RWPE2 (cell line): ENCODE measurements around the gene ZNF414.
A peak's percentile ranks its signal among the peaks of the same experiment; 100 is the strongest.

Experiments used
- ATAC-seq: fragments of 200-7000 bp; cut with Tn5 transposase; 3 replicates; pipeline ENCODE4 v1.9.1; 2021; ENCODE audit warnings: low read depth
- DNase-seq: peaks from one replicate; pipeline ENCODE4 v3.0.0-alpha.2; 2020; ENCODE audit warnings: low spot score
- H3K27ac ChIP-seq: fragments of 450-650 bp; 2 replicates; pipeline ENCODE4 v1.5.1; 2017; ENCODE audit warnings: mild to moderate bottlenecking; ENCODE audit not compliant: poor library complexity, severe bottlenecking
- H3K27me3 ChIP-seq: fragments of 250-450 bp; sonication (Bioruptor Pico); 2 replicates; pipeline ENCODE4 v1.5.1; 2021; ENCODE audit warnings: mild to moderate bottlenecking, moderate library complexity; ENCODE audit not compliant: insufficient read depth, poor library complexity, severe bottlenecking
- H3K36me3 ChIP-seq: fragments of 250-450 bp; sonication (Bioruptor Pico); 2 replicates; pipeline ENCODE4 v1.5.1; 2020; ENCODE audit warnings: low read depth, mild to moderate bottlenecking, moderate library complexity
- H3K4me1 ChIP-seq: fragments of 250-450 bp; sonication (Bioruptor Pico); 2 replicates; pipeline ENCODE4 v1.5.1; 2021; ENCODE audit warnings: mild to moderate bottlenecking, moderate library complexity; ENCODE audit not compliant: insufficient read depth, poor library complexity, severe bottlenecking
- H3K4me3 ChIP-seq: fragments of 250-450 bp; sonication (Bioruptor Pico); 2 replicates; pipeline ENCODE4 v1.5.1; 2021; ENCODE audit warnings: mild to moderate bottlenecking, moderate library complexity; ENCODE audit not compliant: severe bottlenecking
- H3K9me3 ChIP-seq: fragments of 250-450 bp; sonication (Bioruptor Pico); 2 replicates; pipeline ENCODE4 v1.5.1; 2021; ENCODE audit warnings: mild to moderate bottlenecking, moderate library complexity; ENCODE audit not compliant: severe bottlenecking
- CTCF ChIP-seq: fragments of 450-650 bp; IDR thresholded peaks from one replicate; pipeline ENCODE4 v1.5.1; 2017; ENCODE audit warnings: mild to moderate bottlenecking, moderate library complexity; ENCODE audit not compliant: poor library complexity, severe bottlenecking

ZNF414 gene

GRCh38 chr19:8487137-8487851 lies 26.7 kb downstream of the ZNF414 start:
- Histone ChIP-seq H3K9me3 (no peaks in the 10 kb centered on the region), H3K27me3 (no peaks in the 10 kb centered on the region), H3K36me3 (peaks cover 67% of the 10 kb centered on the region), H3K4me1 (peaks cover 11% of the 10 kb centered on the region), H3K27ac (no peak overlapping the region), H3K4me3 (no peak overlapping the region)
- DNase-seq (no peak), ATAC-seq (no peak)
- TF ChIP-seq CTCF, result no peak

- no peak for ATAC-seq
- H3K36me3 ChIP-seq, result peaks cover 70% of the 10 kb centered on the region
Measured at GRCh38 chr19:8486661-8487136, 27.3 kb downstream of the ZNF414 start.

GRCh38 chr19:8485561-8486371 lies 28.2 kb downstream of the ZNF414 start:
- peaks cover 78% of the 10 kb centered on the region for H3K36me3 ChIP-seq
- no peak for TF ChIP-seq CTCF
- ATAC-seq, result no peak

More at GRCh38 chr19:8486661-8487136, 27.3 kb downstream of the ZNF414 start:
- no peak for TF ChIP-seq CTCF
- Histone ChIP-seq H3K4me1 (peaks cover 11% of the 10 kb centered on the region), H3K27me3 (no peaks in the 10 kb centered on the region), H3K9me3 (no peaks in the 10 kb centered on the region), H3K4me3 (no peak overlapping the region), H3K27ac (no peak overlapping the region)
- DNase-seq, result no peak

GRCh38 chr19:8484331-8484894 lies 29.6 kb downstream of the ZNF414 start:
- no peak for TF ChIP-seq CTCF
- Histone ChIP-seq H3K9me3 (no peaks in the 10 kb centered on the region), H3K27ac (no peak overlapping the region), H3K27me3 (no peaks in the 10 kb centered on the region), H3K4me3 (no peak overlapping the region), H3K4me1 (peaks cover 11% of the 10 kb centered on the region), H3K36me3 (peaks cover 83% of the 10 kb centered on the region)
- no peak for ATAC-seq
- DNase-seq, result peak; percentile 34

More at GRCh38 chr19:8485561-8486371, 28.2 kb downstream of the ZNF414 start:
- H3K27me3 ChIP-seq, result no peaks in the 10 kb centered on the region
- H3K4me1 ChIP-seq, result peaks cover 16% of the 10 kb centered on the region
- H3K27ac ChIP-seq, result no peak overlapping the region
- no peak for DNase-seq
- no peaks in the 10 kb centered on the region for H3K9me3 ChIP-seq
- no peak overlapping the region for H3K4me3 ChIP-seq
